Measurements from ENCODE around the gene PHOSPHO1.

GRCh38 chr17:49198211-49198610 lies 32.4 kb downstream of the PHOSPHO1 start:
- TF ChIP-seq POLR2AphosphoS5 (IDR thresholded peaks at IDR 0.05; ENCODE audit: low read depth, low read length) (no peak), REST (IDR thresholded peaks at IDR 0.05; ENCODE audit: insufficient read depth in 1 of 2, low read depth in 2 of 2, low read length in 1 of 2) (no peak), CTCF (IDR thresholded peaks at IDR 0.05) (no peak), SIN3A (IDR thresholded peaks at IDR 0.05; ENCODE audit: borderline replicate concordance, insufficient read depth, low read depth, low read length) (no peak)

Data from Panc1 (cell line).